HEK293T (cell line): ENCODE results near the gene TRPC4AP.

Experiments
- CTCF ChIA-PET: fragments of 350-600 bp; formaldehyde crosslinking; extraction: SDS; loops from one replicate; lab custom pipeline; 2021; ENCODE audit warnings: antibody characterized with exemption, inconsistent platforms; lab: Yijun Ruan, JAX
- POLR2A ChIA-PET: fragments of 350-600 bp; formaldehyde crosslinking; extraction: SDS; loops from one replicate; lab custom pipeline; 2020; ENCODE audit warnings: antibody characterized with exemption, inconsistent platforms; lab: Yijun Ruan, JAX
- DNase-seq: peaks from one replicate; pipeline ENCODE4 v3.0.0; 2012; ENCODE audit warnings: mixed read lengths; ENCODE audit errors: extremely low spot score
- ARNT ChIP-seq: fragments of 450-650 bp; IDR thresholded peaks from 2 replicates; pipeline ENCODE4 v1.6.1; 2017; ENCODE audit warnings: mild to moderate bottlenecking
- BHLHE40 ChIP-seq: fragments of 450-650 bp; IDR thresholded peaks from 2 replicates; pipeline ENCODE4 v1.6.1; 2016; ENCODE audit warnings: mild to moderate bottlenecking, moderate library complexity, borderline replicate concordance
- CTBP1 ChIP-seq: fragments of 450-650 bp; IDR thresholded peaks from 2 replicates; pipeline ENCODE4 v1.6.1; 2016; ENCODE audit warnings: borderline replicate concordance
- ELF4 ChIP-seq: fragments of 450-650 bp; IDR thresholded peaks from 2 replicates; pipeline ENCODE4 v1.6.1; 2017; ENCODE audit warnings: antibody characterized with exemption
- FOXA1 ChIP-seq: fragments of 450-650 bp; IDR thresholded peaks from 2 replicates; pipeline ENCODE4 v1.6.1; 2016; ENCODE audit warnings: mild to moderate bottlenecking
- FOXK2 ChIP-seq: fragments of 450-650 bp; IDR thresholded peaks from 2 replicates; pipeline ENCODE4 v1.6.1; 2016; ENCODE audit warnings: mild to moderate bottlenecking
- FOXM1 ChIP-seq: fragments of 450-650 bp; IDR thresholded peaks from 2 replicates; pipeline ENCODE4 v1.6.1; 2017; ENCODE audit warnings: mild to moderate bottlenecking, borderline replicate concordance
- HDGF ChIP-seq: fragments of 450-650 bp; IDR thresholded peaks from 2 replicates; pipeline ENCODE4 v1.6.1; 2017; ENCODE audit warnings: antibody characterized with exemption, borderline replicate concordance
- L3MBTL2 ChIP-seq: fragments of 450-650 bp; conservative IDR thresholded peaks from 2 replicates; pipeline ENCODE4 v1.6.1; 2016; ENCODE audit warnings: mild to moderate bottlenecking
- LEF1 ChIP-seq: fragments of 450-650 bp; IDR thresholded peaks from 2 replicates; pipeline ENCODE4 v1.6.1; 2017; ENCODE audit warnings: mild to moderate bottlenecking, borderline replicate concordance
- NFRKB ChIP-seq: fragments of 450-650 bp; IDR thresholded peaks from 2 replicates; pipeline ENCODE4 v1.6.1; 2016; ENCODE audit warnings: mild to moderate bottlenecking, moderate library complexity
- PKNOX1 ChIP-seq: fragments of 450-650 bp; IDR thresholded peaks from 2 replicates; pipeline ENCODE4 v1.6.1; 2016
- SP1 ChIP-seq: fragments of 450-650 bp; IDR thresholded peaks from 2 replicates; pipeline ENCODE4 v1.6.1; 2017
- SUZ12 ChIP-seq: fragments of 450-650 bp; IDR thresholded peaks from 2 replicates; pipeline ENCODE4 v1.6.1; 2016; ENCODE audit warnings: mild to moderate bottlenecking
- TARDBP ChIP-seq: fragments of 450-650 bp; IDR thresholded peaks from 2 replicates; pipeline ENCODE4 v1.6.1; 2016
- ZNF384 ChIP-seq: fragments of 450-650 bp; IDR thresholded peaks from 2 replicates; pipeline ENCODE4 v1.6.1; 2016

The TRPC4AP gene

GRCh38 chr20:35092524-35093266 is at the start of gene TRPC4AP:
Gene TRPC4AP (minus strand): TSS chr20:35092807. CDS start chr20:35092781, 26 bp downstream.
- CTCF ChIA-PET, result interaction anchor here (0.6 kb wide), 1 partner anchor 17 kb away, joined by 4 read pairs; no protein-coding TSS in a partner anchor
- POLR2A ChIA-PET, result interaction anchor here (0.6 kb wide), 1 partner anchor 29 kb away, joined by 5 read pairs; no protein-coding TSS in a partner anchor
- DNase-seq, result peak; percentile 88
- TF ChIP-seq L3MBTL2, result peak; percentile 98
- TF ChIP-seq SP1, result no peak
- peak; percentile 47; the same call in 1 of the 2 replicates for TF ChIP-seq ELF4
- TF ChIP-seq PKNOX1, result no peak
- TF ChIP-seq ZNF384, result no peak
- no peak for TF ChIP-seq FOXA1
- TF ChIP-seq ARNT, result no peak
- TF ChIP-seq BHLHE40, result no peak

GRCh38 chr20:35135867-35136586 is 43.4 kb upstream of the TRPC4AP start:
- POLR2A ChIA-PET, result no interaction called here
- CTCF ChIA-PET, result interaction anchor here (2.0 kb wide), 1 partner anchor 8 kb away, joined by 7 read pairs; no protein-coding TSS in a partner anchor
- TF ChIP-seq ARNT, result no peak

GRCh38 chr20:35134880-35135279 is 42.3 kb upstream of the TRPC4AP start:
- ChIA-PET CTCF (interaction anchor here (0.6 to 2.0 kb wide), 2 partner anchors 10 to 18 kb away, joined by 3 to 7 read pairs; no protein-coding TSS in a partner anchor), POLR2A (no interaction called here)
- TF ChIP-seq BHLHE40 (no peak), SP1 (no peak), CTBP1 (no peak), ZNF384 (no peak), HDGF (no peak), TARDBP (no peak), ARNT (no peak)
- no peak for DNase-seq

More at GRCh38 chr20:35135867-35136586, 43.4 kb upstream of the TRPC4AP start:
- DNase-seq, result no peak

- TF ChIP-seq PKNOX1, result no peak
- TF ChIP-seq HDGF, result no peak
- no peak for TF ChIP-seq ZNF384
- TF ChIP-seq LEF1, result no peak
- TF ChIP-seq ARNT, result no peak
- TF ChIP-seq ELF4, result no peak
- TF ChIP-seq L3MBTL2, result no peak
- no peak for TF ChIP-seq FOXM1
- no peak for TF ChIP-seq TARDBP
- no peak for TF ChIP-seq CTBP1
- CTCF ChIA-PET, result interaction anchor here (0.6 to 2.0 kb wide), 2 partner anchors 10 to 18 kb away, joined by 3 to 7 read pairs; no protein-coding TSS in a partner anchor
- POLR2A ChIA-PET, result no interaction called here
- DNase-seq, result no peak
Measured at GRCh38 chr20:35134472-35134871, 41.9 kb upstream of the TRPC4AP start.

GRCh38 chr20:35133735-35134134 is 41.1 kb upstream of the TRPC4AP start:
- CTCF ChIA-PET, result no interaction called here
- no peak for DNase-seq
- POLR2A ChIA-PET, result no interaction called here
- TF ChIP-seq FOXK2, result no peak
- TF ChIP-seq BHLHE40, result no peak
- no peak for TF ChIP-seq LEF1
- no peak for TF ChIP-seq SUZ12
- TF ChIP-seq FOXA1, result no peak
- no peak for TF ChIP-seq ELF4
- TF ChIP-seq HDGF, result no peak
- TF ChIP-seq TARDBP, result no peak
- no peak for TF ChIP-seq ZNF384
- TF ChIP-seq L3MBTL2, result no peak
- TF ChIP-seq ARNT, result no peak
- TF ChIP-seq CTBP1, result no peak
- no peak for TF ChIP-seq FOXM1
- no peak for TF ChIP-seq NFRKB
- TF ChIP-seq PKNOX1, result no peak
- TF ChIP-seq SP1, result no peak

GRCh38 chr20:35133031-35133430 is 40.4 kb upstream of the TRPC4AP start:
- TF ChIP-seq FOXA1, result no peak
- TF ChIP-seq FOXM1, result no peak
- no peak for TF ChIP-seq L3MBTL2
- no peak for TF ChIP-seq HDGF
- no peak for TF ChIP-seq CTBP1
- no peak for TF ChIP-seq ELF4
- no peak for TF ChIP-seq TARDBP
- TF ChIP-seq BHLHE40, result no peak
- TF ChIP-seq SUZ12, result no peak
- no peak for TF ChIP-seq ZNF384
- TF ChIP-seq ARNT, result no peak
- TF ChIP-seq LEF1, result no peak
- TF ChIP-seq FOXK2, result no peak
- no peak for TF ChIP-seq NFRKB
- TF ChIP-seq PKNOX1, result no peak
- TF ChIP-seq SP1, result no peak
- DNase-seq, result no peak
- ChIA-PET CTCF (no interaction called here), POLR2A (no interaction called here)
